Left colon (tissue), 2 donors: ENCODE measurements around the gene RPS6KA1. TPM values are rescaled to one million over a fixed set of nuclear protein-coding genes. Genes with fewer than 3 reads are reported as not detected.
"Not testable (repeated sequence)": the region's sequence is repeated elsewhere in the genome, so short reads cannot be mapped to it uniquely, and the experiment has no call there.

ENCODE experiments used
- ATAC-seq: fragments of 200-7000 bp; cut with Tn5 transposase; one replicate; pipeline ENCODE4 v1.9.1; 2020; ENCODE audit warnings: mild to moderate bottlenecking, moderate library complexity
- DNase-seq, 2 donors: peaks; one replicate each; pipeline ENCODE4 v3.0.0-alpha.2; 2020
- intact Hi-C, 2 donors: fragments of 100-400 bp; cut with DNase I in 1 of 2; cut with micrococcal nuclease in 1 of 2; formaldehyde crosslinking; loops; one replicate each; pipeline versions ENCODE4 v1.11.2 to v1.14.0; 2022; cut with DNase I, micrococcal nuclease
- long read RNA-seq: library from polyadenylated mRNA; unstranded; transcript quantifications from one replicate; pipeline ENCODE4 v2.0.0, GENCODE V29; 2021
- total RNA-seq, 2 donors: library from RNA; stranded (reverse); fragmentation: NEBNext Ultra II Directional; extraction: Animal tissue kit (Norgen Biotek cat#: 25700); gene quantifications; one replicate each; pipeline ENCODE4 v1.2.1, GENCODE V29; 2021
- donor health status: DM: no; HTN: no; CAD: no.
- donor health status: DM: yes; HTN: yes; CAD: no.

RPS6KA1 gene
- 100 to 1,000 TPM; 173 to 192 TPM for total RNA-seq
- long read RNA-seq, transcript RPS6KA1-204 (22 exons, 3,186 nt), result major isoform, 482 of 625 reads
- long read RNA-seq, transcript RPS6KA1-203 (22 exons, 3,131 nt), result minor isoform, 5 of 625 reads
- long read RNA-seq, partial matches to known transcripts, result 98 of 625 reads
- long read RNA-seq, other reads (novel, unspliced or antisense), result 39 of 625 reads

DNA sequence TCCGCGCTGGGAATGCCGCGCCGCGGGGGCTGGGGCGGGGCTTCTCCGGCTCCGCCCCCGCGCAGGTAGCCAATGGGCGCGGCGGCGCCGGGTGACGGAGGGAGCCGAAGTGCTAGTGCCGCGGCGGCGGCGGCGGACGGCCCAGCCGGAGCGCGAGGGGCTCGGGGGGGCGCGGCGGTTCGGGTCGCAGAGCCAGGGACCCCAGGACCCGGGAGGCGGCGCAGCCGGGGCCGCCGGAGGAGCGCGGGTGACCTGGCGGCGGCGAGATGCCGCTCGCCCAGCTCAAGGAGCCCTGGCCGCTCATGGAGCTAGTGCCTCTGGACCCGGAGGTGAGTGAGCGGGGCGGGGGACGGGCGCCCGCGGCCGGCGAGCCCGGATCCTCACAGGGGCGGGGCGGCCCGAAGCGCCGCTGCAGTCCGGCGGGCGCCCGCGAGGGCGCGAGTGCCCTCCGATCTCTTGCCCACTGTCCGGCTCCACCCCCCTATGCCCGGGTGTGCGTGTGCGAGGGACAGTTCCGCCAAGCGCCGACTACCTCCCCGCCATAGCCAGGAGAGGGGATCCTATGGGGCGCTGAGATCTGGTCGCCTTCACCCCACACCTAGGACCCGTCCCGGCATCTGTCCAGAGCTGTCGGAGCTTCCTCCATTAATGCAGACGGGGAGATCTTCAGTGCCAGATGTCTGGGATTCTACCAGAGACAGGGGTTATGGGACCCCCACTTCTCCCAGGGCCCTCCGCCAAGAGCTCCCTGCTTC is at the start of gene RPS6KA1:
RPS6KA1 (plus strand) TSS at position 107 of the 755 bp plus-strand sequence; CDS start at position 267, 160 bp downstream.
- DNase-seq (peak; percentile 52 to 78), ATAC-seq (peak; percentile 49)
- intact Hi-C loops, result no loop called here

DNA sequence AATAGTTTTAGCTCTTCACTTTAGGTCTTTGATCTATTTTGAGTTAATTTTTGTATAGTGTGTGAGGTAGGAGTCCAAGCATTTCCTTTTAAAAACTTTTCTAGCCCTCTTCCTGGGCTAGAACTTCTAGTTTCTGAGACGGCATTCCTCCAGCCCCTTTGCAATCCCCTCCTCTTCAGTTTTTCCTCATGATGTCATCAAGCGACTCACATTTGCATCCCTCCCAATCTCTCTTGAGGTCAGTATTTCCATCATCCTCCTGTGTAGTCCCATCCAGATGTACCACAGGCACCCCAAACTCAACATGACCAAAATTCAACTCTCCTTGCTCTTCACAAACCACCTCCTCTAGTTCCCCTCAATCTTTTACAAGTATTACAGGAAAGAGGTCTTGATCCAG is 46.6 kb upstream of the RPS6KA1 start:
- ATAC-seq, result no peak
- intact Hi-C loops, result no loop called here
- DNase-seq, result no peak

DNA sequence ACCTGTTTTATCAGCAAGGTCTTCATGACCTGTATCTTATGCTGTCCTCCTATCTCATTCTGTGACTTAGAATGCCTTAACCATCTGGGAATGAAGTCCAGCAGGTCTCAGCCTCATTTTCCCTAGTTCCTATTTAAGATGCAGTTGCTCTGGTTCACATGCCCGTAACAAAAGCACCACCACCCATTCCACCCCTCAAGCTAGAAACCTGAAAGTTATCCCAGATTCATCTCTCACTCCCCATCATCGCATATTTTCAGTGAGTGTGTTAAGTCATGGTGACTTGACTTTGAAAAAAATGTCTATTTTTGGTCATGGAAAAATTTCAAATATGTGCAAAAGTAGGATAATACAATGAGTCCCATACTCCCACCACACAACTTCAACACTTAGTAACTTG is 45.6 kb upstream of the RPS6KA1 start:
- ATAC-seq (no peak), DNase-seq (no peak)
- intact Hi-C loops, result no loop called here

DNA sequence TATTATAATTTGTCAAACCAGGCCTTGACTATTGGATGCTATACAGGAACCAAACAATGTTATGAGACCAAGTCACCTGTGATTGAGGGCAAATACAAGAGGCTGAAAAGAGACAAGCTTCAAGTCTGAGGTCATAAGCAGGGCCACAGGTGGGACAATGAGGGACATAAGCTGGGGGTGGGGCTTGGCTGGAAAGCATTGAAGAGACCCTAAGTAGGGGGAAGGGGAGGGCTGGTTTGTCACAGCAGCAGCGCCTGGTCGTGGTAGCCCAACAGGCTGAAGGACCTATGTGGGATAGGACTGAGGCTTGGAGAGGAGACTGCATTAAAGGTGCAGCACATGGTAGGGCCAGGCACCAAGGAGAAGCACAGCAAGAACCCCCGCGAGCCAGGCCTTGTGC is 39.4 kb upstream of the RPS6KA1 start:
- intact Hi-C loops, result no loop called here
- no peak for DNase-seq
- no peak for ATAC-seq

DNA sequence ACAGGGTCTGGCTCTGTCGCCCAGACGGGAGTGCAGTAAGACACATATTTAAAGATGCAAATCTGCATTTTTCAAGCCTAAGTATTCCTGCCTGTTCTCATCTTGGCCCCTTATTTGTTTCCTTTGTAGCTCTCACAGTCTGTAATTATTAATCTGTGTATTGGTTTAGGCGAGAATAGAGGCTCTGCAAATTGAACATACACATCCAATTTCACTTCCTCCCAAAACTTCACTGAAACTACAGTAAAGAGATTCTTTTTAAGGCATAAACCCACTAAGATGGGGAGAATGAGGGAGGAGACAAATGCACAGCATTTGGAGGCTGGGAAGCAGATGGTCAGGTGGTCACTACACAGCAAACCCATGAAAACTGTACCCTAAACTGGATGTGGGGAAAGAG is 36.3 kb upstream of the RPS6KA1 start:
- intact Hi-C loops, result no loop called here

DNA sequence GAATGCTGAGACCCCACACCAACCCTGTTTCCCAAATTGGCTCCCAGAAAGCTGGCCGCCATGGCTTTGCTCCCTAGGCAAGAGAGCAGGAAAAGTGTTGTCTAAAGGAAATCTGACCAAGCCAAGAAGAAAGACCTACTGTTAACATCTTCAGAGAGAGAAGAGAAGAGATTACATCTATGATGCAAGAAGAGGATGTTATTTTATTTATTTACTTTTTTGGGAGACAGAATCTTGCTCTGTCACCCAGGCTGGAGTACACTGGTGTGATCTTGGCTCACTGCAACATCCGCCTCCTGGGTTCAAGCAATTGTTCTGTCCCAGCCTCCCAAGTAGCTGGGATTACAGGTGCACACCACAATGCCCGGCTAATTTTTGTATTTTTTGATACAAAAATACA is 35.6 kb upstream of the RPS6KA1 start:
- no peak for DNase-seq
- ATAC-seq, result no peak
- intact Hi-C loops, result no loop called here

More for the DNA sequence above, 36.3 kb upstream of the RPS6KA1 start:
- DNase-seq (no peak), ATAC-seq (no peak)

DNA sequence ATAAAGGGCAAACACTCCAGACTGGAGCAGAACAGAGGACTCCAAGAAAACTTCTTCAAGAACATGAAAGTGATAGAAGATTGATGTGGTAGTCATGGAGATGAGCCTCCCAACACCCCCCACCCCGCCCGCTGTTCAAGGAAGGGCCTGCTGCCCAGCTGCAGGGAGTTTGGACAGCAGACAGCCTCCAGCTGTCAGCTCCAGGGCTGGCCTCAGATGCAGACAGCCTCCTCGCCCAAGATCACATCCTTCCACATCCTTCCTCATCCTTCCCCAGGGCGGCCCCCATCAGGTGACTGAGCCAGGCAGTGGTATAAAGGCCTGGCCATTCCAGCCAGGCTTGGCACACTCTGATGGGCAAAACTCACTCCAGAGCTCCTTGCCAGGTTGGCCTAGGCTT is 32.7 kb upstream of the RPS6KA1 start:
- ATAC-seq (no peak), DNase-seq (peak in 1 of 2 donors; percentile 9)
- intact Hi-C loops, result no loop called here

DNA sequence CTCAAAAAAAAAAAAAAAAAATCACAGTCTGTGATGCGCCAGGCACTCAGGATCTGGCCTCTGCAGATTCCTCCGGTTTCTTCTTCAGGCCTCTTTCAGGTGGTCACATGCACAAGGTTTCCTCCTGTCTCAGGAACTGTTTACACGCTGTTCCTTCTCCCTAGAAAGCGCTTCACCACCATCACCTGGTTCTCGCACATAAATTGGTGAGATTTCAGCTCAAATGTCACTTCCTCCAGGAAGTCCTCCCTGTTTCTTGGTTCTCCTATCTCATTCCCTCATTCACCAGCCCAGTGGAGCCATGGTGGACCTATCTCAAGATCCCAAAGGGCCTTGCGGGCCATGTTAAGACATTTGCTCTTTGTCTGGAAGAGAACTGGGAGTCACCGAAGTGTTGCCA is 30.7 kb upstream of the RPS6KA1 start:
- DNase-seq (no peak), ATAC-seq (no peak)
- intact Hi-C loops, result no loop called here

DNA sequence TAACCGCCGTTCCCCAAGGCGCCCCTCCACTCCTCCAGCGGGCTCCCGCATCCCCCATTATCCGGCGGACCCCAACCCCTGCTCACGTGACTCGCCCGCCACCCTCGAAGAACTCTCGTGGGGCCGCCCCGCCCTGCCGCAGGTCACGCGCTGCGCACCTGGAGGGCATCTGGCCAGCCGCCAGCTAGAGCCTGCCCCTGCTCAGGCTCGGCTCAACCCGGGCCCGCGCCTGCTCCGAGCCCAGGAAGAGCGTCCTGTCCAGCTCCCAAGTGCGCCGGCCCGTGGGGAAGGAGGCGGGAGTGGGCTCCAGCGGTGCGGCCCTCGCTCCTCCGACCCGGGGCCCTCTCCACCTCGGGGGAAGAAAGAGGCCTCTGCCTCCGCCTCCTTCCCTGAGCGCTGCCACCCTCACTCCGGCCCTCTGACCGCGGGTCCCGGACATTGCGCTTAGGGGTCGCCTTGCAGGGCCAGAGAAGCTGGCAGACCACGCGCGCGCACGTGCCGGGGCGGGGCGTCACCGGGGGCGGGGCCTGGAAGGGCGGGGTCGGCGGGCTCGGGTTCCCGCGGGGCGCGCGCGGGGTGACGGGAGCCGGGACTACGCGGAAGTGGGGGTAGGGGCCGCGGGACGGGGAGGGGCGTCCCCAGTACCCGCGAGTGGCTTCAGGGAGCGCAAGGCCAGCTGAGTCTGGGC is 28.9 kb upstream of the RPS6KA1 start:
- intact Hi-C loops, result no loop called here
- ATAC-seq, result peak; percentile 89
- peak; percentile 84 to 93 for DNase-seq

DNA sequence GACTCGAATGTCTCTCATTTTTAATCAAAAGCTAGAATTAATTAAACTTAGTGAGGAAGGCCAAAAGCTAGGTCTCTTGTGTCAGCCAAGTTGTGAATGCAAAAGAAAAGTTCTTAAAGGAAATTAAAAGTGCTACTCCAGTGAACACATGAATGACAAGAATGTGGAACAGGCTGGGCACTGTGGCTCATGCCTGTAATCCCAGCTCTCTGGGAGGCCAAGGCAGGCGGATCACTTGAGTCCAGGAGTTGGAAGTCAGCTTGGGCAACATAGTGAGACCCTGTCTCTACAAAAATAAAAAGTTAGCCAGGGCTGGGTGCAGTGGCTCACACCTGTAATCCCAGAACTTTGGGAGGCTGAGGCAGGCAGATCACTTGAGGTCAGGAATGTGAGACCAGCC is 18.9 kb upstream of the RPS6KA1 start:
- ATAC-seq, DNase-seq, intact Hi-C loops: not testable (repeated sequence)

DNA sequence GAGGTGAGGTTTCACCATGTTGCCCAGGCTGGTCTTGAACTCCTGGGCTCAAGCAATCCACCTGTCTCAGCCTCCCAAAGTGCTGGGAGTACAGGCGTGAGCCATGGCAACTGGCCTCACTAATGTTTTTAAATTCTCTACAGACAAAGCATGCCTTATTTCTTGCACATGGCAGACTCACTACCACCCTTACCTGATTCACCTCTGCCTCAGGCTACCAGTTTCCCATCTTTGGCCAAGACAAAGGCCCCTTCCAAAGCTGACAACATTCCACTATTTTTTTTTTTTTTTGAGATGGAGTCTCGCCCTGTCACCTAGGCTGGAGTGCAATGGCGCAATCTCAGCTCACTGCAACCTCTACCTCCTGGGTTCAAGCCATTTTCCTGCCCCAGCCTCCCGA is 13.7 kb upstream of the RPS6KA1 start:
- ATAC-seq, DNase-seq, intact Hi-C loops: not testable (repeated sequence)

DNA sequence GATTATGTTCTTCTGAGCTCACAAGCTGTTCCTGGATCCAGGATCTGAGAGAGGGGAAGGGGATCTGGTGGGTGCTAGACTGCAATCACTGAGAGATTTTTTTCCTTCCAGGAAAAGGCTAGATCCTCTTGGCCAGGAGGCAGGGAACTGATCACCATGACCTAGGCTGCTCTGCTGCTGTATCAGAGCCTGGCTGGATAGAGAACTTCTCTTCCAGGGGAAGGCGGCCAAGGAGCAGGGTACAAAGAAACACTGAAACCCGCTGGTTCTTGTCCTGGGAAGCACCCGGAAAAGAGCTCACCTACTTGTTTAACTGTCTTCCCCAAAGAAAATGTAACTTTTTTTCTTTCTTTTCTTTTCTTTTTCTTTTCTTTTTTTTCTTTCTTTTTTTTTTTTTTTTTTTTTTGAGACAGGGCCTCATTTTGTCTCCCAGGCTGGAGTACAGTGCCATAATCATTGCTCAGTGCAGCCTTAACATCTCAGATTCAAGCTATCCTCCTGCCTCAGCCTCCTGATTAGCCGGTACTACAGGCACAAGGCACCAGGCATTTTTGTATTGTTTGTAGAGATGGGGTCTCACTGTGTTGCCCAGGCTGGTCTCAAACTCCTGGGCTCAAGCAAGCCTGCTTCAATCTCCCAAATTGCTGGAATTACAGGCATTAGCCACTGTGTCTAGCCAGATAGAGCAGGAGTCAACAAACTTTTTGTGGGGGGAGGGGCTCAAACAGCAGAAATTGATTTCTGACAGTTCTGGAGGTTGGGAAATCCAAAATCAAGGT is 12.4 kb upstream of the RPS6KA1 start:
- ATAC-seq, result no peak

DNA sequence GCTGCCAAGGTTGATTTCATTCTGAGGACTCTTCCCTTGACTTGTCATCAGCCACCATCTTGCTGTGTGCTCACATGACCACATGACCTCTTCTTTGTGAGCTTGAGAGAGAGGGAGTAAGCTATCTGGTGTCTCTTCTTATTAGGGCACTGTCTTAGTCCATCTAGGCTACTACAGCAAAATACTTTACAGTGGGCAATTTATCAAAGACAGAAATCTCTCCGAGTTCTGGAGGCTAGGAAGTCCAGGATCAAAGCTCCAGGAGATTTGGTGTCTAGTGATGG is 11.9 kb upstream of the RPS6KA1 start:
- ATAC-seq (no peak), DNase-seq (no peak)
- intact Hi-C loops, result no loop called here

More for the DNA sequence above, 12.4 kb upstream of the RPS6KA1 start:
- intact Hi-C loops, result no loop called here
- DNase-seq, result no peak

DNA sequence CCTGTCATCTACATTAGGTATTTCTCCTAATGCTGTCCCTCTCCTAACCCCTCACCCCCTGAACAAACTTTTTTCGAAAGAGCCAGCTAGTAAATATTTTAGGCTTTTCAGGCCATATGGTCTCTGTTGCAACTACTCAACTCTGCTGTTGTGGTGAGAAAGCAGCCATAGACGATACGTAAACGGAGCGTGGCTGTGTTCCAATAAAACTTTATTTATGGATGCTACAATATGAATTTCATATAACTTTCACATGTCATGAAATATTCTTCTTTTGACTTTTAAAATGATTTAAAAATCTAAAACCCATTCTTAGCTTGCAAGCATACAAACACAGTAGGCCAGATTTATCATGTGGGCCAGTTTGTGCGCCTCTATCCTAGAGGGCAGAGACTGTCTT is 11.2 kb upstream of the RPS6KA1 start:
- DNase-seq (no peak), ATAC-seq (no peak)
- intact Hi-C loops, result no loop called here

DNA sequence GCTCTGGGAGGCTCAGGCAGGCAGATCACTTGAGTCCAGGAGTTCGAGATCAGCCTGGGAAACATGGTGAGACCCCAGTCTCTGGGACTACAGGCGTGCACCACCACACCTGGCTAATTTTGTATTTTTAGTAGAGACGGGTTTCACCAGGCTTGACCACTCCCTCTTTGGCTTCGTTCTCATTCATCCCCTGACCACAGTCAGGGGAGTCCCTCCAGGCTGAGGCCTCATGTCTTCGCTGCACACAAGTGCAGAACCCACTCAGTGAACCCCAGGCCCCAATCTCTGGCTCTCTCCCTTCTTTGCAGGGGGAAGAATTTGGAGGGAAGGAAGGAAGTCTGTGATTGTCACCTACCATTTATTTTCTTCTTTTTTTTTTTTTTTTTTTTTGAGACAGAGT is 9.2 kb upstream of the RPS6KA1 start:
- ATAC-seq (no peak), DNase-seq (no peak)
- intact Hi-C loops, result no loop called here

DNA sequence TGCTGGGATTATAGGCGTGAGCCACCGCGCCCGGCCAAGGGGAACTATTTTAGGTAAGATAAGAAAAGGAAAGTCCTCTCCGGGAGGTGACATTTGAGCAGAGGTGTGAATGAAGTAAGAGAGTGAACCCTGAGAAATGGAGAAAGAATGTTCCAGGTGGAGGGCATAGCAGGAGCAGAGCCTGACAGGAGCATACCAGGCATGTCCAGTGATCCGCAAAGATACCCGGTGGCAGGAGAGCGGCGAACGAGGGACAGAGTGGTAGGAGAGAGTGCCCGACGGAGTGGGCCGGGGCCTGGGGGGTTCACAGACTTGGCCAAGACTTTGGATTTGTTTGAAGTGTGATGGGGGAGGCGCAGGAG is 7.9 kb upstream of the RPS6KA1 start:
- DNase-seq, result no peak
- intact Hi-C loops, result no loop called here
- no peak for ATAC-seq

DNA sequence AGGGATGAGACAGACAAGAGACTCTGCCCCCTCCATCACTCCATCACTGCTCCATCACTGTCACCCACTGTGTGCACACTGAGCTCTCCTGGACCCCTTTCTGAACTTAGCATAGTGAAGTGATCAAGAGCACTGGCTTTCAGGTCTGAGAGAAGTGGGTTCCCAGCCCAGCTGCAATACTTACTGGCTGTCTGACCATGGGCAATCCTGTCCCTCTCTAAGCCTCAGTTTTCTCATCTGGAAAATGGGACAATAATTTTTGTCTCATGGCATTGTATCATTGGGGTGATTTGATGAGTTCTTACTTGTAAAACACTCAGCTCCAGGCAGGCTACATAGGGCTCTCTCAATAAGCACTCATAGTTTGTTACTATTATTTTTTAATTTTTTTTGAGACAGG is 7.5 kb upstream of the RPS6KA1 start:
- no peak for ATAC-seq
- intact Hi-C loops, result no loop called here
- DNase-seq, result no peak

DNA sequence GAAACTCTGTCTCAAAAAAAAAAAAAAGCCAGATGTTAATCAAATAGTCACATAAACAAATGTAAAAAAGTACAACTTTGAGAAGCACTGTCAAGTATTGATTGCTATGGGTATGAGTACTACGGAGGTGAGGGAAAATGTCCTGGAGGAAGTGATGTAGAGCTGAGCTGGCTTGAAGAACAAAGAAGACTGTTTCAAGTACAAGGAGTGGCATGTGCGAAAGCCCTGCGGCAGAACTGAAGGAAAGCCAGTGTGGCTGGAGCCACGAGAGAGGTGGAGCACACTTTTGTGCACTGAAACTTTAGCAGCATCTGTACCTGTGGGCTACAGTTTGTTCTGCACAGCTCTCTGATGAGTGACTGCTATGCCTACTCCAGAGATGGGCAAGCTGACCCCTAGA is 5.4 kb upstream of the RPS6KA1 start:
- intact Hi-C loops, result no loop called here
- DNase-seq (no peak), ATAC-seq (no peak)

DNA sequence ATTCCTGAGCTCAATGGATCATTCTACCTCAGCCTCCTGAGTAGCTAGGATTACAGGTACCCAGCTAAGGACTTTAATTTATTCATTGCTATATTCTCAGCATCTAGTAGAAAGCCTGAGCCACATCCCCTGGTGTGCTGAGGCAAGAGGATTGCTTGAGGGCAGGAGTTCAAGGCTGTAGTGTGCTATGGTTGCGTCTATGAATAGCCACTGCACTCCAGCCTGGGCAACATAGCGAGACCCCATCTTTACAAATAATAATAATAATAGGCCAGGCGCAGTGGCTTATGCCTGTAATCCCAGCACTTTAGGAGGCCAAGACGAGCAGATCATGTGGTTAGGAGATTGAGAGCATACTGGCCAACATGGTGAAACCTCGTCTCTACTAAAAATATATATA is 3.3 kb upstream of the RPS6KA1 start:
- intact Hi-C loops, result no loop called here
- DNase-seq (no peak), ATAC-seq (no peak)

DNA sequence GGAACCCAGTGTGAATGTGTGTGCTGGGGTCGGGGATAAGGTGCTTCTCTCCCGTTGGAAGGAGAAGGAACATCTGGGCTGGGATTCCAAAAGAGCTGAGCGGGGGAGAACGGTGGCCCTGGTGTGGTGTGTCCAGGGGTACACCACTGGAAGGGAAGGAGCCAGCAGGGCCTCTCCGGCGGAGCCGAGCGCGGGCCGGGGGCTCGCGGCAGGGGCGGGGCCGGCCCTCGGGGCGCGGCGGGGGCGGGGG is 231 bp upstream of the RPS6KA1 start:
- no peak for ATAC-seq
- no peak for DNase-seq
- intact Hi-C loops, result no loop called here
